HepG2 (cell line): Measurements from ENCODE around the gene SPCS1. TPM values are rescaled to one million over a fixed set of nuclear protein-coding genes. Genes with fewer than 3 reads are reported as not detected.

Source experiments
- ATAC-seq: fragments of 200-7000 bp; cut with Tn5 transposase; 3 replicates; pipeline ENCODE4 v1.9.1; 2020; ENCODE audit warnings: mild to moderate bottlenecking, moderate library complexity
- BruUV-seq: library from RNA; stranded (reverse); fragments of 400-500 nt; replicated peaks from 2 replicates; lab custom pipeline; 2021; lab: Mats Ljungman, UMichigan
- CTCF ChIA-PET: fragments of 300-600 bp; formaldehyde crosslinking; extraction: SDS; loops from one replicate; lab custom pipeline; 2021; ENCODE audit warnings: low total read pairs, inconsistent platforms, low intra/inter-chr PET ratio; lab: Yijun Ruan, JAX
- POLR2A ChIA-PET: fragments of 350-600 bp; sonication (Branson Sonifier 250); formaldehyde crosslinking; loops from one replicate; lab custom pipeline; 2020; ENCODE audit warnings: antibody characterized with exemption, inconsistent platforms; lab: Yijun Ruan, JAX
- DNase-seq: peaks from one replicate; pipeline ENCODE4 v3.0.0-alpha.2; 2015; ENCODE audit warnings: low spot score
- FAIRE-seq: peaks from 3 replicates; lab custom pipeline; 2011; peaks lifted over from hg19 to GRCh38; lab: Jason Lieb, UNC
- H2AFZ ChIP-seq: one replicate; pipeline ENCODE4 v1.6.1; 2011; ENCODE audit warnings: low read length, inconsistent platforms
- H3K27ac ChIP-seq: fragments of 300-600 bp; 3 replicates; pipeline ENCODE4 v1.8.0; 2011; ENCODE audit warnings: mixed run types, mild to moderate bottlenecking, mixed read lengths, low read length, inconsistent platforms; ENCODE audit not compliant: insufficient read depth; ENCODE audit errors: extremely low read length
- H3K27me3 ChIP-seq, 2 experiments: fragments of 200-600 bp in 1 of 2; 2 replicates in 1 of 2; 3 replicates in 1 of 2; pipeline versions ENCODE4 v1.6.0 to v1.8.0; 2011; ENCODE audit warnings: low read length in 2 of 2, mild to moderate bottlenecking in 2 of 2, moderate library complexity in 2 of 2, inconsistent platforms in 1 of 2; ENCODE audit not compliant: insufficient read depth in 2 of 2, control insufficient read depth in 1 of 2
- H3K36me3 ChIP-seq, 2 experiments: fragments of 200-600 bp in 1 of 2; replicated peaks in 1 of 2; 2 replicates in 1 of 2; 3 replicates in 1 of 2; pipeline versions ENCODE4 v1.5.1 to v1.8.0; 2011; ENCODE audit warnings: low read length in 2 of 2, inconsistent platforms in 1 of 2; ENCODE audit not compliant: insufficient read depth in 2 of 2, control insufficient read depth in 1 of 2
- H3K4me1 ChIP-seq: 2 replicates; pipeline ENCODE4 v1.5.1; 2012; ENCODE audit warnings: low read length, inconsistent platforms; ENCODE audit not compliant: insufficient read depth
- H3K4me2 ChIP-seq: 2 replicates; pipeline ENCODE4 v1.6.0; 2011; ENCODE audit warnings: low read depth, low read length, inconsistent platforms
- H3K4me3 ChIP-seq, 3 experiments: fragments of 200-600 bp in 1 of 3; sonication (generic), shearing (Covaris generic) in 1 of 3; replicated peaks in 1 of 3; 2 replicates each; pipeline ENCODE4 v1.5.1; 2011 to 2016; ENCODE audit warnings: low read length in 3 of 3, inconsistent platforms in 2 of 3, low read depth in 2 of 3, mild to moderate bottlenecking in 2 of 3, control low read depth in 1 of 3, mixed read lengths in 1 of 3; ENCODE audit not compliant: insufficient read depth in 1 of 3
- H3K79me2 ChIP-seq: one replicate; pipeline ENCODE4 v1.6.1; 2011; ENCODE audit warnings: low read length, inconsistent platforms; ENCODE audit not compliant: insufficient read depth
- H3K9ac ChIP-seq: 2 replicates; pipeline ENCODE4 v1.6.0; 2011; ENCODE audit warnings: mild to moderate bottlenecking, low read depth, low read length, inconsistent platforms; ENCODE audit not compliant: insufficient read depth
- H3K9me3 ChIP-seq: 2 replicates; pipeline ENCODE4 v1.5.1; 2012; ENCODE audit warnings: mild to moderate bottlenecking, low read length
- H4K20me1 ChIP-seq: 2 replicates; pipeline ENCODE4 v1.6.0; 2011; ENCODE audit warnings: inconsistent platforms, mild to moderate bottlenecking, low read length, moderate library complexity; ENCODE audit not compliant: insufficient read depth
- HNRNPK ChIP-seq: fragments of 200-400 bp; formaldehyde crosslinking; IDR thresholded peaks from 2 replicates; pipeline ENCODE4 v1.6.1; 2018; ENCODE audit warnings: low read length, low read depth, moderate library complexity, mild to moderate bottlenecking; ENCODE audit not compliant: poor library complexity, severe bottlenecking
- MIXL1 ChIP-seq: IDR thresholded peaks from 2 replicates; pipeline ENCODE4 v1.6.1; 2016
- MYNN ChIP-seq: sonication (generic); formaldehyde crosslinking; IDR thresholded peaks from 2 replicates; pipeline ENCODE4 v1.4.0; 2020; ENCODE audit warnings: mild to moderate bottlenecking, low read depth, missing genetic modification reagents
- NFIC ChIP-seq: IDR thresholded peaks from 2 replicates; pipeline ENCODE4 v1.6.1; 2012; ENCODE audit warnings: mild to moderate bottlenecking, low read length, inconsistent platforms
- NR1H2 ChIP-seq: sonication (generic); formaldehyde crosslinking; IDR thresholded peaks from 2 replicates; pipeline ENCODE4 v1.8.1; 2022; ENCODE audit warnings: low read depth, missing genetic modification reagents, borderline replicate concordance
- RFX3 ChIP-seq: IDR thresholded peaks from 2 replicates; pipeline ENCODE4 v1.6.1; 2016; ENCODE audit warnings: missing biosample characterization, missing genetic modification reagents
- U2AF1 ChIP-seq: fragments of 200-400 bp; formaldehyde crosslinking; optimal IDR thresholded peaks from 2 replicates; pipeline ENCODE3; 2017; ENCODE audit warnings: mild to moderate bottlenecking, low read depth, low read length
- ZNF547 ChIP-seq: sonication (generic); formaldehyde crosslinking; IDR thresholded peaks from 2 replicates; pipeline ENCODE4 v1.5.1; 2020; ENCODE audit warnings: mild to moderate bottlenecking, missing genetic modification reagents
- ZNF891 ChIP-seq: sonication (generic); formaldehyde crosslinking; IDR thresholded peaks from 2 replicates; pipeline ENCODE4 v1.5.0; 2020; ENCODE audit warnings: mild to moderate bottlenecking, missing genetic modification reagents
- WGBS: methylation state at CpG from one replicate; pipeline ENCODE4 v1.1.6; 2017; ENCODE audit warnings: low lambda C conversion rate; 5-methylcytosine and 5-hydroxymethylcytosine counted together
- in situ Hi-C: cut with HindIII; loops from 2 replicates; pipeline ENCODE4 v1.10.0; 2017; ENCODE audit warnings: low pct_unique_long_range_greater_than_20kb; ENCODE audit not compliant: extremely low pct_ligation_motif_present
- intact Hi-C: fragments of 100-400 bp; cut with micrococcal nuclease; formaldehyde crosslinking; loops from one replicate; pipeline ENCODE4 v1.10.0; 2022; ENCODE audit not compliant: unreplicated experiment
- polyA plus RNA-seq, 8 experiments: library from polyadenylated mRNA; depleted of rRNA in 3 of 8; stranded (reverse) in 7 of 8; unstranded in 1 of 8; fragments of >200 nt; fragmentation: Illumina TruSeq in 4 of 8; extraction: Trizol in 4 of 8; gene quantifications; 2 replicates each; pipeline versions ENCODE4 v1.2.1 to v1.2.3, GENCODE V29; 2011 to 2016; ENCODE audit warnings: low read depth in 4 of 8, missing spikeins in 1 of 8, mixed read lengths in 1 of 8; ENCODE audit not compliant: insufficient read depth in 1 of 8
- total RNA-seq, 5 experiments: library from RNA; depleted of rRNA; stranded (reverse); fragments of >200 nt; fragmentation: Illumina TruSeq; extraction: Trizol; gene quantifications; 2 replicates each; pipeline ENCODE4 v1.2.3, GENCODE V29; 2016; ENCODE audit warnings: low read depth in 1 of 5
- TF ChIP-seq, protein P1 (sequence below): sonication (generic); formaldehyde crosslinking; IDR thresholded peaks from 2 replicates; pipeline ENCODE4; 2020; ENCODE audit warnings: missing genetic modification reagents, mild to moderate bottlenecking, borderline replicate concordance
- TF ChIP-seq, protein P2 (sequence below): sonication (generic); formaldehyde crosslinking; IDR thresholded peaks from 2 replicates; pipeline ENCODE4 v1.4.0; 2020; ENCODE audit warnings: mild to moderate bottlenecking, missing genetic modification reagents
- TF ChIP-seq, protein P3 (sequence below): sonication (generic); formaldehyde crosslinking; IDR thresholded peaks from 2 replicates; pipeline ENCODE4 v1.4.0; 2020; ENCODE audit warnings: missing genetic modification reagents
- TF ChIP-seq, protein P4 (sequence below): sonication (generic); formaldehyde crosslinking; IDR thresholded peaks from 2 replicates; pipeline ENCODE4 v1.4.0; 2020; ENCODE audit warnings: mild to moderate bottlenecking, missing genetic modification reagents

Gene SPCS1
- total and polyA plus RNA-seq, 2 of the 13 experiments (the other 11 are each of a cell fraction or from before 2014, with no cell fraction given) = 84.6 to 120 TPM

DNA sequence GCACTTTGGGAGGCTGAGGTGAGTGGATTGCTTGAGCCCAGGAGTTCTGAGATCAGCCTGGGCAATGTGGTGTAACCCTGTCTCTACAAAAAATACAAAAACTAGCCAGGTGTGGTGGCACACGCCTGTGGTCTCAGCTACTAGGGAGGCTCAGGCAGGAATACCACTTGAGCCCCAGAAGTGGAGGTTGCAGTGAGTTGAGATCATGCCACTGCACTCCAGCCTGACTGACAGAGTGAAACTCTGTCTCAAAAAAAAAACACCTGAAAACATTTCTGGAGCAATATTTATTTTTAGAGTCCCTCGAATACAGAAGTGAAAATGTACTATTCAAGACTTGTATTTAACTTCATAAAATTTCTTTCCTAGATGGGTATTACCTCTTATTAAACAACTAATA, 4.6 kb downstream of the SPCS1 start (continued):
- TF ChIP-seq RFX3 (CRISPR knock-in tag) = no peak
- TF ChIP-seq, protein P1, sequence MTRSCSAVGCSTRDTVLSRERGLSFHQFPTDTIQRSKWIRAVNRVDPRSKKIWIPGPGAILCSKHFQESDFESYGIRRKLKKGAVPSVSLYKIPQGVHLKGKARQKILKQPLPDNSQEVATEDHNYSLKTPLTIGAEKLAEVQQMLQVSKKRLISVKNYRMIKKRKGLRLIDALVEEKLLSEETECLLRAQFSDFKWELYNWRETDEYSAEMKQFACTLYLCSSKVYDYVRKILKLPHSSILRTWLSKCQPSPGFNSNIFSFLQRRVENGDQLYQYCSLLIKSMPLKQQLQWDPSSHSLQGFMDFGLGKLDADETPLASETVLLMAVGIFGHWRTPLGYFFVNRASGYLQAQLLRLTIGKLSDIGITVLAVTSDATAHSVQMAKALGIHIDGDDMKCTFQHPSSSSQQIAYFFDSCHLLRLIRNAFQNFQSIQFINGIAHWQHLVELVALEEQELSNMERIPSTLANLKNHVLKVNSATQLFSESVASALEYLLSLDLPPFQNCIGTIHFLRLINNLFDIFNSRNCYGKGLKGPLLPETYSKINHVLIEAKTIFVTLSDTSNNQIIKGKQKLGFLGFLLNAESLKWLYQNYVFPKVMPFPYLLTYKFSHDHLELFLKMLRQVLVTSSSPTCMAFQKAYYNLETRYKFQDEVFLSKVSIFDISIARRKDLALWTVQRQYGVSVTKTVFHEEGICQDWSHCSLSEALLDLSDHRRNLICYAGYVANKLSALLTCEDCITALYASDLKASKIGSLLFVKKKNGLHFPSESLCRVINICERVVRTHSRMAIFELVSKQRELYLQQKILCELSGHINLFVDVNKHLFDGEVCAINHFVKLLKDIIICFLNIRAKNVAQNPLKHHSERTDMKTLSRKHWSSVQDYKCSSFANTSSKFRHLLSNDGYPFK (CRISPR knock-in tag) = no peak

DNA sequence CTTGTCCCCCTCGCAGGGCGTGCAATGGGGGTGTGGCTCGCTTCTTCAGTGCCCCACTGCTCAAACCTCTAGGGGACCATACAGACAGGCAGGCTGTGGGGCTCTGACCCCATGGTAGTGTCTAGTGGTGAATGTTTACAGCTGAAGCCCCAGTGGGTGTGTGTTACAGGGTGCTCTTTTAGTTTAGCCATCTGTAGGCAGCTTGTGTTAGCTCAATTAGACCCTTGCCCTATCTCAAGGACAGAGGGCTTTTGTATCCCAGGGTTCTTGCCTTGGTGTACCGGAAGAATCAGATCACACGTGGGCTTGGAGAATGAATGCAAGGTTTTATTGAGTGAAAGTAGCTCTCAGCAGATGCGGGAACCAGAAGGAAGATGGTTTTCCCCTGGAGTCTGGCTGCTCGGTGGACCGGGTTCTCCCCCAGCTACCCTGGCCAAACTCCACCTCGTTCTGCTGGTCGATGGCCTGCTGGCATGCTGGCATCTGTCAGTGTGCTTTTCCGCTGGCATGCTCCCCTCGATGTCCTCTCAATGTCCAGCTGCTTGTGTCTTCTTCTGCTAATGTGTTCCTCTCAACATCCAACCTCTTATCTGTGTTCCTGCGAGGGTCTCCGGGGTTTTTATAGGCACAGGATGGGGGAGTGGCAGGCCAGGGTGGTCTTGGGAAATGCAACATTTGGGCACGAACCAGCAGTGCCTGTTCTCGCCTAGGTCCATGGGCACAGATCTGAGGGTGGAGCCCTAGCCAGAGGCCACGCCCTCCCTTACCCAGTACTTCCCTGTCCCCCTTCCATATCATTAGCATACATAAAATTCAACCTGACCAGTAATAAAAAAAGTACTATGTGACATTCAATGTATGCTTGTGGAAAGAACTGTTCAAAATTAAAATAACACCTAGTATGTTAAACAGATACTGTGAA, 6.6 kb downstream of the SPCS1 start:
- H3K27me3 ChIP-seq = no peaks in the 10 kb centered on the region
- H3K4me3 ChIP-seq = no peak overlapping the region
- CTCF ChIA-PET = no interaction called here
- ATAC-seq (peak; percentile 59), FAIRE-seq (no peak), DNase-seq (peak; percentile 59)
- 74% methylated on average over 17 of the region's 17 CpGs for WGBS
- H3K36me3 ChIP-seq = peaks cover 1 to 6% of the 10 kb centered on the region in 2 experiments; a peak in 1 of 5 replicates
- H4K20me1 ChIP-seq = no peaks in the 10 kb centered on the region
- H3K9ac ChIP-seq = peak overlapping the region; percentile 36; the same call in 1 of the 2 replicates
- peaks cover 9% of the 10 kb centered on the region for H3K79me2 ChIP-seq
- no peak overlapping the region for H2AFZ ChIP-seq
- intact Hi-C loops = no loop called here
- H3K4me2 ChIP-seq = peak overlapping the region; percentile 47
- in situ Hi-C loops = no loop called here
- peak overlapping the region; percentile 65 for H3K27ac ChIP-seq
- peaks cover 48% of the 10 kb centered on the region for H3K4me1 ChIP-seq
- BruUV-seq = no TSS peak
- H3K9me3 ChIP-seq = no peaks in the 10 kb centered on the region
- POLR2A ChIA-PET = interaction anchor here (0.9 kb wide), 1 partner anchor 25 kb away, joined by 3 read pairs; no protein-coding TSS in a partner anchor
- TF ChIP-seq MIXL1 (CRISPR knock-in tag) (no peak), MYNN (CRISPR knock-in tag) (no peak), NFIC (no peak), ZNF547 (no peak), HNRNPK (no peak), NR1H2 (CRISPR knock-in tag) (no peak), ZNF891 (CRISPR knock-in tag) (no peak), U2AF1 (no peak)
- TF ChIP-seq, protein P2, sequence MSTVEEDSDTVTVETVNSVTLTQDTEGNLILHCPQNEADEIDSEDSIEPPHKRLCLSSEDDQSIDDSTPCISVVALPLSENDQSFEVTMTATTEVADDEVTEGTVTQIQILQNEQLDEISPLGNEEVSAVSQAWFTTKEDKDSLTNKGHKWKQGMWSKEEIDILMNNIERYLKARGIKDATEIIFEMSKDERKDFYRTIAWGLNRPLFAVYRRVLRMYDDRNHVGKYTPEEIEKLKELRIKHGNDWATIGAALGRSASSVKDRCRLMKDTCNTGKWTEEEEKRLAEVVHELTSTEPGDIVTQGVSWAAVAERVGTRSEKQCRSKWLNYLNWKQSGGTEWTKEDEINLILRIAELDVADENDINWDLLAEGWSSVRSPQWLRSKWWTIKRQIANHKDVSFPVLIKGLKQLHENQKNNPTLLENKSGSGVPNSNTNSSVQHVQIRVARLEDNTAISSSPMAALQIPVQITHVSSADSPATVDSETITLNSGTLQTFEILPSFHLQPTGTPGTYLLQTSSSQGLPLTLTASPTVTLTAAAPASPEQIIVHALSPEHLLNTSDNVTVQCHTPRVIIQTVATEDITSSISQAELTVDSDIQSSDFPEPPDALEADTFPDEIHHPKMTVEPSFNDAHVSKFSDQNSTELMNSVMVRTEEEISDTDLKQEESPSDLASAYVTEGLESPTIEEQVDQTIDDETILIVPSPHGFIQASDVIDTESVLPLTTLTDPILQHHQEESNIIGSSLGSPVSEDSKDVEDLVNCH = no peak
- TF ChIP-seq, protein P3, sequence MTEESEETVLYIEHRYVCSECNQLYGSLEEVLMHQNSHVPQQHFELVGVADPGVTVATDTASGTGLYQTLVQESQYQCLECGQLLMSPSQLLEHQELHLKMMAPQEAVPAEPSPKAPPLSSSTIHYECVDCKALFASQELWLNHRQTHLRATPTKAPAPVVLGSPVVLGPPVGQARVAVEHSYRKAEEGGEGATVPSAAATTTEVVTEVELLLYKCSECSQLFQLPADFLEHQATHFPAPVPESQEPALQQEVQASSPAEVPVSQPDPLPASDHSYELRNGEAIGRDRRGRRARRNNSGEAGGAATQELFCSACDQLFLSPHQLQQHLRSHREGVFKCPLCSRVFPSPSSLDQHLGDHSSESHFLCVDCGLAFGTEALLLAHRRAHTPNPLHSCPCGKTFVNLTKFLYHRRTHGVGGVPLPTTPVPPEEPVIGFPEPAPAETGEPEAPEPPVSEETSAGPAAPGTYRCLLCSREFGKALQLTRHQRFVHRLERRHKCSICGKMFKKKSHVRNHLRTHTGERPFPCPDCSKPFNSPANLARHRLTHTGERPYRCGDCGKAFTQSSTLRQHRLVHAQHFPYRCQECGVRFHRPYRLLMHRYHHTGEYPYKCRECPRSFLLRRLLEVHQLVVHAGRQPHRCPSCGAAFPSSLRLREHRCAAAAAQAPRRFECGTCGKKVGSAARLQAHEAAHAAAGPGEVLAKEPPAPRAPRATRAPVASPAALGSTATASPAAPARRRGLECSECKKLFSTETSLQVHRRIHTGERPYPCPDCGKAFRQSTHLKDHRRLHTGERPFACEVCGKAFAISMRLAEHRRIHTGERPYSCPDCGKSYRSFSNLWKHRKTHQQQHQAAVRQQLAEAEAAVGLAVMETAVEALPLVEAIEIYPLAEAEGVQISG = no peak
- TF ChIP-seq, protein P4, sequence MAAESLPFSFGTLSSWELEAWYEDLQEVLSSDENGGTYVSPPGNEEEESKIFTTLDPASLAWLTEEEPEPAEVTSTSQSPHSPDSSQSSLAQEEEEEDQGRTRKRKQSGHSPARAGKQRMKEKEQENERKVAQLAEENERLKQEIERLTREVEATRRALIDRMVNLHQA (CRISPR knock-in tag) = no peak
